GM19468 (cell line): ENCODE data around the gene RTTN.
"Not testable (repeated sequence)": the region's sequence is repeated elsewhere in the genome, so short reads cannot be mapped to it uniquely, and the experiment has no call there.

Source experiments
- ATAC-seq: cut with Tn5 transposase; IDR thresholded peaks from one replicate; pipeline ENCODE4 v1.9.1; 2021; ENCODE audit warnings: mild to moderate bottlenecking, moderate library complexity, moderate number of reproducible peaks; ENCODE audit not compliant: unreplicated experiment; ENCODE audit errors: extremely low read depth

RTTN gene, protein sequence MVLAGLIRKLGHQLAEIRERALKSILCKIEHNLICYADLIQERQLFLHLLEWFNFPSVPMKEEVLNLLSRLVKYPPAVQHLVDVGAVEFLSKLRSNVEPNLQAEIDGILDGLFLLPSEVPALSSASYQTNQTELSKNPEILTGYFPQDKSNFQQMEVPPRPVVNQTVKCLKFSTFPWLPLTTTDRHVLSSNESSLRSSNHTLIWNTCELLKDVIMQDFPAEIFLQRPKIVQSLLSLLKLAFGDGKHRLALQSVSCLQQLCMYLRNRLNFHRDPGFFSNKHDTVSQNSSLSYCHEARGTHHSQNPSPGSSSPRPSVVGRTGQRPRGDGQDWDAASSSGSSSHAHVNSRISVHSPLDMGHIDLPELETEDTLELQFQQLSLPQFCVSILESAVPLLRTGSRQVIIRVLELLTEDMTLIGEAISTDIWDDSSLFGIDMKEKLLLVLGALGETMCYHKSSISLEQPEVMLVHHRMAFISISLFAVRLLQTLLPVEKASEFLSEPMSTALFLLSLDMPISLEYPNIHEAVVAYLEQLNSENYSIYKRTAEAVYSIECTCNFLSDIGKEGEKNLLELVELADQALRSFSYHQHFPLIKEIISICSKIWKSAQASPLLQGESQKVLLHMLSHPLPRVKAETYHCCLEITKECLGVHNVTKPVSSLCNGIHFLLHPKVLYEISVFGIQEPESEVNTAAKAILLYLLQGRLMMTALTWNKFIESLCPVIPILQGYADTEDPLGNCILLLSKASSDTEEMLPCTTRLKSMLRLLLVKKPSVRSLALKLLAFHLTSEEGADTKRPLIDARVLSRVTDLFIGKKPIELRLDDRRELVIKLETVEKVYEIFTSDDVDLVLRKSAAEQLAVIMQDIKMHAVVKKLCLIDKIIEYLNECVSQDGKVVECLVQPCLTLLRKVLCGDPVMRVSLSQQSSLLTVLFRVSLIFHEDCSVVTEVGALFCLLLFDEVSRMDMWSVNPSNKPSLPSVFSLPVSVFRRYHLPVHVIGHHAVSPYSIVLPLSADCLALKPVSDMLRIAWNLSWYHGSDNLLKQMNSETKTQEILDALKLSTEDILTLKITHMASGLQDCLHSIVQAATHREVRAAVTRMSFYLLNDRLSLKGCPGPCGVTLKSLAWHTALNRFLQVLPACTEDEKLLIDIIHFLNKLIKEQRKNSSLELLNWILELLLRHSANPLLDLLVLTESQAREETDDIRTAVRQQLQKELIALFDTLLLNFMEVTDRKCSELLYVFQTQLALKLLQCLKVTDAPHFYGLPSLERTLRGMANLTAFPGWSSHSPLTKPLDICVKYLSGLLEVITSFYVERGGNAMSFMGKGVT (N-terminal part only)

DNA sequence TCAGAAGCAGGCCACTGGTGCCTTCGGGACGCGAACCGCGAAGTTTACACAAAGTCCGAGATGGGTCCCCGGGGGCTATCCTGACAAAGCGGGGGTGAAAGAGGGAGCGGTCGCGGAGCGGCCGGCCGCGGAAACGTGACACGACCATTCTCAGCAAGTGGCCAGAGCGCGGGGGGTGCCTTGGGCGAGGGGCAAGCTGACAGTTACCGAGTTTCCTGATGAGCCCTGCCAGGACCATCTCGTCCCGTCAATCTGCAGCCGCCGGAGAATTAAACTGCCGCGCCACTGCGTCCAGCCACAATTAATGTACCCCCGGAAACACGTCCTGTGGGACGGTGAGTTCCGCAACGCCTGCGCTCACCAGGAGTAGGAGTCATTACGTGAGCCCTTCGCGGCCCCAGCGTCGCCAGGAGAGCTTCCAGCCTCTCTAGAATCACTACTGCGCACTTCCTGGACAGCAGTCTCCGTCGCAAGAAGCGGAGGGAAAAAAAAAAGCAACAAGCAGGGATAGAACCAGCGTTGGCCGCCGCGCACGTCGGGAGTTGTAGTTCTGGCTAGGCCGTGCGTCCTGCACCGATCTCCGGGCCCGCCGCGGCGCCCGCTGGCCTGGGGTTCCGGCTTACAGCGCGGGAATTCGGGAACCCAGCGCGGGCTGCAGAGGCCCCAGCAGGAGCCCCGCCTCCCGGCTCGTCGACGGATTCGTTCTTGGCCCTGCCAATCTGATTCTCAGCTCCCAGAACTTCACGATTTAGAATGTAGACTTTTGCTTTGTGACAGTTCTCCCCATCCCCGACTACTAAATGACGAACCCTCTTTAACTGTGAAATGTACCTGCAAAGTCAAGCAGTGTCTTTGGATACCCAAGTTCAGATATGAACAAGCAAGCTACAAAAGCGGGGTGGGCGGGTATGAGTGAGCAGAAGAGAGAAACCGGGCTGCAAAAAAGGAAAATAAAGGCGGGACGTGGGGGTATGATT, at the start of gene RTTN:
TSS of gene RTTN (minus strand) at position 267 of the 977 bp plus-strand sequence. CDS start at position 238, 29 bp downstream.
- peak; percentile 93 for ATAC-seq

DNA sequence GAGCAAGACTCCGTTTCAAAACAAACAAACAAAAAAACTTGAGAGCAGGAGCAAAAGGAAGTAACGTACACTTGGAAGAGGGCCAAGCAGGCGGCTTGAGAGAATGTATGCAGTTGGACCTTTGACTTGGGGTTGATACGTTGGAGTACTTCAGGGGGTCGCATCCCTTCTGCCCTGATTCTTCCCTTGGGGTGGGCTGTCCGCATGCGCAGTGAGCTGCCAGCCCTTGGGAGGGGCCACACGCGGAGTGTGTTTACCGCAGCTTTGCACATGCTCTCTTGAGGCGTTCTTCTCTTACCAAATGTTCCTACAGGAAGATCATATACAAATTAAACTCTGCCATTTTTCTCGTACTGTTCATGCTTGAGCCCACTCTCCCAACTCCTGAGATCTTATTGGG, 45.3 kb upstream of the RTTN start:
- no peak for ATAC-seq

DNA sequence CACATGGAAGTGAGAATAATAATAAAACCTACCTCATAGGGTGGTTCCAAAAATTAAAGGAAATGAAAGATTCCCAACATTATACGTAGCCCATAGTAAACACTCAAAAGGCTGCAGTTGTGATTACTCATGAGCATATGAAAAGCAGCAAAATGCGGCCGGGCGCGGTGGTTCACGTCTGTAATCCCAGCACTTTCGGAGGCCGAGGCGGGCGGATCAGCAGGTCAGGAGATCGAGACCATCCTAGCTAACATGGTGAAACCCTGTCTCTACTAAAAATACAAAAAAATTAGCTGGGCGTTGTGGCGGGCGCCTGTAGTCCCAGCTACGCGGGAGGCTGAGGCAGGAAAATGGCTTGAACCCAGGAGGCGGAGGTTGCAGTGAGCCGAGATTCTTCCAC, 44.4 kb upstream of the RTTN start:
- ATAC-seq = not testable (repeated sequence)

DNA sequence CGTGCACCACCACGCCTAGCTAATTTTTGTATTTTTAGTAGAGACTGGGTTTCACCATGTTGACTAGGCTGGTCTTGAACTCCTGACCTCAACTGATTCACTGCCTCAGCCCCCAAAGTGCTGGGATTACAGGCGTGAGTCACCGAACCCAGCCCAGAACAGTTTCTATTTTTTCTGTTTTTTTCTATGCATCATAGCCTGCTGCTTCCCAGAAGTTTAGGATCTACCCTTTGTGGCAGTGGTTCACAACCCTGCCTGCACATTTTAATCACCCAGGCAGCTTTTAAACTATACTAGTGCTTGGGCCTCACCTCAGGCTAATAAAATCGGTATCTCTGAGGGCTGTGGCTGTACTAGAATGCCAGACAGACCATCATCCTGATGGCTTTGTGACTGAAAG, 43.6 kb upstream of the RTTN start:
- ATAC-seq = no peak

DNA sequence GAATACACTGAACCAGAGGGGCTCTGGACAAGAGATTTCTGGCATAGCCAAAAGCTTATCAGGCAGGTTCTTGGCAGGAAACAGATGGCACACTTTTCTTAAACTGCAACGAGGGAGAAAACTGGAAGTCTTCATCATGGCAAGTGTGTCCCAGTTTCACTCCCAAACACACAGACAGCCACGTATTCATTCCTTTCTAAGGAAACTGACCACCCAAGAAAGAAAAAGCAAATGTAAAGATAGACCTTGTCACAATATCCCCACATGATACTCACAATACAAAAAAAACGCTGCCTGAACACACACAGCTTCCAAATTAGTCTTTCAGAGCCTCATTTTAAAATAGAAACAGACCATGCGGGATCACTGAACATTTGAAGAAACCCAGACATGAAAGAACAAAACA, 40.6 kb upstream of the RTTN start:
- no peak for ATAC-seq

DNA sequence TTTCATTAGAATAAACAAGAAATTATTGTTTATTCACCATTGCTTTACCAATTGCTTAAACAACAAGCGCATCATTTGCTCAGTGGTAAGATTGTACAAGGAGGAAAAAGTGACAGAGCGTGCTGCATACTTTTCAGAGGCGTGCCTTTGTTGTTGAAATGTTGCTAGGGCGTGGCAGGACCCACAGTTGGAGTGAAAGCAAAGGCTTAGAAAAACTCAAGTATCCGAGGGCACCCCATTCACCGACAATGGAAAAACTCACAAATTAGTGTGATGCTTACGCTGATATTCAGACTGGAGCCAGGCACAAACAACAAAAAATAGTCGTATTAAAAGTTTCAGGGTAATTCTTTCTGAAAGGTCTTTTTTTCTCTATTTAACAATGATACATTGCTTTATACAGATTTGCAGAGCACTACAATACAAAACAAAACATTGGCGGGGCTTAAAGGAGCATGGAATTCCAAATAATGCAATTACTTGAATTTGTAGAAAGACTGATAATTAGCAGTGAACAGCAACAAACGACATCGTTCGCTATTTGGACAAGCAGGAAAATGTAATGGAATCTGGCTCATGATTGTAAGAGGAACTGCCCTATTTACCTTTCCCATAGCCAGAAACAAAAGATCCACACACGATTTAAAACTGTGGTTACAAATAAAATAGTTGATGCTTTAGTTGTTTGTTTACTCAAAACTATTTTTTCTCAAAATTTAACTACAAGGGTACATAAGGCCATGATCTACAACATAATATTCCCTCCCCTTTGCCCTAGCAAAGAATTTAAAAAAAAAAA, 37.8 kb upstream of the RTTN start:
- ATAC-seq = no peak

DNA sequence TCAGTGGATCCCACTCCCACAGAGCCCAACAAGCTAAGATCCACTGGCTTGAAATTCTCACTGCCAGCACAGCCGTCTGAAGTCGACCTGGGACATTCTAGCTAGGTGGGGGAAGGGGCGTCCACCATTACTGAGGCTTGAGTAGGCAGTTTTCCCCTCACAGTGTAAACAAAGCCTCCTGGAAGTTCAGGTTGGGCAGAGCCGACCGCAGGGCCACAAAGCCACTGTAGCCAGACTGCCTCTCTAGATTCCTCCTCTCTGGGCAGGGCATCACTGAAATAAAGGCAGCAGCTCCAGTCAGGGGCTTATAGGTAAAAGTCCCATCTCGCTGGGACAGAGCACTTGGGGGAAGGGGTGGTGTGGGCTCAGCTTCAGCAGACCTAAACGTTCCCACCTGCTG, 31.4 kb upstream of the RTTN start:
- not testable (repeated sequence) for ATAC-seq

DNA sequence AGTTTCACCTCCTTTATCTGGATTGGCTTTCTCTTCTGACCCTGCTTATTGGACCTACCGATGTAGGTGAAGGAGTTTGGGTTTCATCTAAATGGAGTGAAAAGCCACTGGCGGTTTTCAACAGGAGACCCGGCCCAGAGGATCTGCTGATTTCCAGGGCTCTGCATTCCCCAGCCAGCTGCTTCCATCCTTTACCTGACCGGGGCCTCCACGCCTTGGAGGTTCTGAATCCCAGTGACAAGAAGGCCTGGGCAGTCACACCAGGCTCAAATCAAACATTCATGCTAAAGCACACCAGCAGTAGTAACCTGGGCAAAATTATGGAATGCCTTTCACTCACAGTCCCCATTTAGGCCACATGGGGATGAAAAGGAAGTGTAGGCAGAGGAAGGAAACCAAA, 30.0 kb upstream of the RTTN start:
- ATAC-seq = no peak

DNA sequence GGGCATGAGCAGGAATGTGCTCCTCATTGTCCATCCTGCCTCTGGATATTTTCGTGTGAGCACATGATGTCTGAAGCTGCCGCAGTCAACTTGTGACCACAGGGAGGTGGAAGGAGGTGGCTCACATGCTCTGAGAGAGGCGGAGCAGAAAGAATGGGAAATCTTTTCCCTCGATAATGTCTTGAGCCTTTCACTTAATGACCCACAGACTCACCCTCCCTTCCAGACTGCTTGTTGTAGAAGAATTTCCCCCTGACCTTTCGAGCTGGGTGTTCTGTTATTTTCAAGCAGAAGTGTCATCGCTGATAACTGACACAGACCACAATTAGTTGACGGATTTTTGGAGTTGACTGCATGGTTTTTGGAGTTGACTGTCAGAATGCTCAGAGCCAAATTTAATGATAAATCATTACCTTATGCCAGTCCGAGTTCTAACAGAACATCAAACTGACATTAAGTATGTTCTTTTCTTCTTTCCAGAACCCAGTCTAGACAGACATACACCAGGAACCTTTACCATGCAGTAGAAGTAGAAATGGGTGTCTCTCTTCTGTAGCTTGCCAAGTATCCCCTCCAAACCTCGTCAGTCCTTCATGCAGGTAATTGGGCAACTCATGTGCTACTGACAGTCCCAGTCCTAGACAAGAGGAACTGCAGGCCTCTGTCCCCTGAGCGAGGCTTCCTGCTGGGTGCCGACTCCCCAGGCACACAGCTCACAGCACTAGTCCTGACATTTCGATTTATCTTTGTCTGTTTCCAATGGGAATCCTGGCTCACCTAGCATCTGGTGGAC, 29.4 kb upstream of the RTTN start:
- ATAC-seq = no peak

DNA sequence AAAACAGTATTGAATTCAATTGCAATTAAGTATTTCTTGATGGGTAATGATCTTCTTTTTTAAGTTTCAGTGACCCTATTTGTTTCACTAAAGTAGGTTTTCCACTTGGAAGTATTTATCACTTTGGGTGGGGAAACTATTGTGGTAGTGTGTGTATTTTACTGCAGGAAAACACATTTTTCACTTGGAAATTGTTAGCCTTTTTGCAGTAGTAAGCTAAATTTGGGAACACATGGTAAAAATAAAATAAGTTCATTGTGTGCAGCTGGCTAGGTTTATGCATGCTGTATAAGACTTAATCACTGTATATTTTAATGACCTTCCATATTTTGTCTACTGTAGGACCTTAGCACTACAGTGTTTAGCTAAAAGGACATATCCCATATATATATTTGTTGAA, 28.5 kb upstream of the RTTN start:
- no peak for ATAC-seq

DNA sequence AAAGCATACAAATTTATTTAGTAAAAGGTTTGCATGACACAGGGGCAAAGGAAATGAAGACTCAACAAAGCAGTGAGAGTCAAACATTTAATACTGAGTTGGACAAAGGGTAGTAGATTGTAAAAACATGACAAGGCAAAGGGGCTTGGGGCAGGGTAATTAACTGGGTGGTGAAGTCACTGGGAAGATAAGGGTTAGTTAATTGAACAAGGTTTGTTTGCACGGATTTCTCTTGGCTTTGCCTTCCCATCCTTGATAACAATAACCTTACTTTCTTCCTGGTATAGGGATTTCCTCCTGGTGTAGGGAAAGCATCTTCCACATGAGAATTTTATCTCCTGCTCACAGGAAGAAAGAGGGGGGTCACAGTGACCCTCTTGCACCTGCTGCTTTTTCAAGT, 26.8 kb upstream of the RTTN start:
- no peak for ATAC-seq

DNA sequence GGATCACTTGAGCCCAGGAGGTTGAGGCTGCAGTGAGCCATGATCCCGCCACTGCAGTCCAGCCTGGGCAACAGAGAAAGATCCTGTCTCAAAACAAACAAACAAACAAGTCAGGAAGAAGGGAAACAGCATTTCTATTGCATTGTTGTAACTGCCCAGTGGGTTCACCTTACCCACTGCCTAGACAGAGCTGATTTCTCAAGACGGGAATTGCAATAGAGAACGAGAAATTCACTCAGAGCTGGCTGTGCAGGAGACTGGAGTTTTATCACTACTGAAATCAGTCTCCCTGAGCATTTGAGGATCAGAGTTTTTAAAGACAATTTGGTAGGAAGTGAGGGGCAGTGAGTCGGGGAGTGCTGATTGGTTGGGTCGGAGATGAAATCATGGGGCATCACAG, 24.2 kb upstream of the RTTN start:
- no peak for ATAC-seq

DNA sequence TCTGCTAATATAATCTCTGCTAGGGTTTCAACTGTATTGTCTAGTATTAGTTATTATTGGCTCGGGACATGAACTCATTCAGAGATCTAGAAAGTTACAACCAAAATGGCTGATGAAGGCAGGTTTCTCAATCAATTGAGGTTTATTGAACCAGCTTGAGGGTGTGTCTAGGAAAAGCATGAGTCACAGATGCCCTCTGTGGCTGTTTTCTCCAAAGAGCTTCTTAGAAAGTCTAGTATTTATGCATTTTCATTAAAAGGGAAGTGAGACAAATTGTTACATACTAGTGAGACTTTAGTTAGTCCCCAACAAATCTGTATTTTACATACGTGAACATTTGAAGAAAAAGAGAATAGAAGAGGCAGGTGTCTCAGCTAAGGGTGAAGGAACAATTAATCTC, 23.0 kb upstream of the RTTN start:
- no peak for ATAC-seq

DNA sequence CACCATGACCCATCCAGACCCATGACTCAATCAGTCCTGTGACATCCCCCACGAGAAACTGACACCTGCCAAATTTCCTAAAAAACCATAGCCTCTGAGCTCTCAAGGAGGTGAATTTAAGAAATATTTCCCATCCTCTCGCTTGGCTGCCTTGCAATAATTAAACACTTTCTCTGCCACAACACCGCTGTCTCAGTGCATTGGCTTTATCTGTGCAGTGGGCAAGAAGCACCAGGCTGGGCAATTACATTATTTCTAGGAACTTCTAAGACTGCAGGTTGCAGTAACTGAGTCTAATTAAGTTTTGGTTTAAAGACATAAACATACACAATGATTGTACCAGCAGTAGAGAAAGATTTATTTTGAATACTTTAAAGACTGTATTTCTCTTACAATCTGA, 22.0 kb upstream of the RTTN start:
- ATAC-seq = no peak

DNA sequence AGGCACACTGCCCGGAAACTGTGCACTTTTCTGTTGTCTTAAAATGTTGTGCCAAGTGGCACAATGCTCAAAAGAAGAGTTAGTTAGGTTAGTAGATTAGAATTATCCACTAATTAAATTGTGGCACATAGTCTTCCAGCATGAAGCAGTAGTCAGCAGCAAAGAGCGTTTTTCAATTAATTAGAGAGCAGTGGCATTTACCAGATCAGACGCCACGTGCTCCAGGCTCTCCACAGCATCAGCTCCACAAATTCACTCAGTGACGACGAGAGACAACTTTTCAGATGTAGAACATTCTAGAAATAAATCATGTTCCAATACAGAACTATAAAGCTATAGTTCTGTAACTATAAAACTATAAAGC, 16.4 kb upstream of the RTTN start:
- ATAC-seq = no peak

DNA sequence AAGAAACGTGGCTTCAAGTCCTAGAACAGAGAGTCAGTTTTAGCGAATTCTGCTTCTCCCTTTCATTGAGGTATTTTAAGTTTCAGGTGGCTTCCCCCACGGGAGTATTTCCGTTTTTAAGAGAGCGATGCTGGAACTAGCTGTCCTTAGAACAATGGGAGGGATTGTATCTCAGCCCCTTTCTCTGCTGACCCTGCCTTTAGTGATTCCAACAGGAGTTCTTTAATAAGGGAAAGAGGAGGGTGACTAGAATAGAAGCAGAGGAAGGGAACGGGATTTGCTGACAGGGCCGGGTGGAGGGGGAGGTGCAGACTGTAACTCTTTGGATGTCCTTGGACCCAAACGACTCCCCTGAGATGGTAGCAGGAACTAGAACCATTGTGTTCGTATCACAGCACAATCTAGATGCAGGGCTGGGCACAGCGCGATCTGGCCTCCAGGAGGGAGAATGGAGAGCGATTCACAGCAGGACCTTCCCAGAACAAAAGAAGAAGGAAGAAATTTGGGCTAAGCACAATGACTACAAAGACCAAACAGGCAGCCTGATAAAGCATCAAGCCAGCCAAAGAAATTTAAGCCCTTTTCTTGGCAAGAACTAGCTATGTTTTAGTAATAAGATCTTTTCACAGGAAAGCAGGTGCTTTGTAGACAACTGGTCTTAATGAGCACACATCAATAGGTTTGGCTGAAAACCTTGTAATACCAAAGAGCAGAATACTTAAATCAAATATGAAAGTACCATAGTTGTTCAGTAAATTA, 15.8 kb upstream of the RTTN start:
- ATAC-seq = no peak

DNA sequence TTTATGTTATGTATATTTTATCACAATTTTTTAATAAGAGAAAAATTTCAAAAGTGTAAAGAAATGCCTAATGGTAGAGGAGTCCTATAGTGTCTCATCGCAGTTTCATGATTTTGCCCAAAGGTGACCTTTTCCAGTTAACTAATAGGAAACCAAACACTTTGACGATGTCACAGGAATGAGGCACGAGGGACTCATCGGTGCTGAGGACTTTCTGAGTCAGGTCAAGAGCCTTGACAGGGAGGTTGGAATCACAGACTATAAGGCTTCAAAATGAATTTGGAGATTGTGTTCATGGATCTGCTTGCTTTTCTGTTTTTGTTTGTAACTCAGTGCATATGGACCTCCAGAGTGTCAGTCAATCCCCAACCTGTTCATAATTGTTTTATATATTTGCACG, 15.1 kb upstream of the RTTN start:
- no peak for ATAC-seq
